Measurements from ENCODE around the gene CCDC47.
"Not testable (repeated sequence)": the region's sequence is repeated elsewhere in the genome, so short reads cannot be mapped to it uniquely, and the experiment has no call there.

Gene CCDC47

GRCh38 chr17:63773272-63774140 is at the start of gene CCDC47:
Gene CCDC47, minus strand, starts transcription at chr17:63773597. Its CDS starts 7,422 bp downstream, at chr17:63766175.
- DNase-seq (ENCODE audit: low read depth in 2 of 2), result peak; percentile 97 to 98

GRCh38 chr17:63822537-63822936 is 49.1 kb upstream of the CCDC47 start:
- DNase-seq (ENCODE audit: low read depth in 2 of 2), result no peak

- no peak for DNase-seq (ENCODE audit: low read depth in 2 of 2)
Observed at GRCh38 chr17:63821804-63822203, 48.4 kb upstream of the CCDC47 start.

- no peak for DNase-seq (ENCODE audit: low read depth in 2 of 2)
Observed at GRCh38 chr17:63820963-63821561, 47.7 kb upstream of the CCDC47 start.

- DNase-seq (ENCODE audit: low read depth in 2 of 2), result no peak
Observed at GRCh38 chr17:63819585-63820537, 46.5 kb upstream of the CCDC47 start.

- DNase-seq (ENCODE audit: low read depth in 2 of 2), result no peak
Observed at GRCh38 chr17:63819131-63819530, 45.7 kb upstream of the CCDC47 start.

GRCh38 chr17:63817736-63818385 is 44.5 kb upstream of the CCDC47 start:
- DNase-seq (ENCODE audit: low read depth in 2 of 2), result no peak

- DNase-seq (ENCODE audit: low read depth in 2 of 2), result no peak
Observed at GRCh38 chr17:63816669-63817068, 43.3 kb upstream of the CCDC47 start.

- DNase-seq (ENCODE audit: low read depth in 2 of 2), result no peak
Observed at GRCh38 chr17:63816123-63816522, 42.7 kb upstream of the CCDC47 start.

GRCh38 chr17:63809970-63810369 is 36.6 kb upstream of the CCDC47 start:
- DNase-seq (ENCODE audit: low read depth in 2 of 2), result no peak

GRCh38 chr17:63805591-63805990 is 32.2 kb upstream of the CCDC47 start:
- no peak for DNase-seq (ENCODE audit: low read depth in 2 of 2)

GRCh38 chr17:63804328-63804727 is 30.9 kb upstream of the CCDC47 start:
- no peak for DNase-seq (ENCODE audit: low read depth in 2 of 2)

GRCh38 chr17:63800783-63801182 is 27.4 kb upstream of the CCDC47 start:
- DNase-seq (ENCODE audit: low read depth in 2 of 2), result no peak

- no peak for DNase-seq (ENCODE audit: low read depth in 2 of 2)
Observed at GRCh38 chr17:63798572-63799106, 25.2 kb upstream of the CCDC47 start.

GRCh38 chr17:63796375-63796774 is 23.0 kb upstream of the CCDC47 start:
- DNase-seq (ENCODE audit: low read depth in 2 of 2), result not testable (repeated sequence)

GRCh38 chr17:63792055-63792729 is 18.8 kb upstream of the CCDC47 start:
- no peak for DNase-seq (ENCODE audit: low read depth in 2 of 2)

GRCh38 chr17:63790057-63790456 is 16.7 kb upstream of the CCDC47 start:
- no peak for DNase-seq (ENCODE audit: low read depth in 2 of 2)

GRCh38 chr17:63786971-63787711 is 13.7 kb upstream of the CCDC47 start:
- no peak for DNase-seq (ENCODE audit: low read depth in 2 of 2)

GRCh38 chr17:63786117-63786516 is 12.7 kb upstream of the CCDC47 start:
- no peak for DNase-seq (ENCODE audit: low read depth in 2 of 2)

GRCh38 chr17:63785556-63785955 is 12.2 kb upstream of the CCDC47 start:
- DNase-seq (ENCODE audit: low read depth in 2 of 2), result no peak

Data from stimulated activated CD8-positive, alpha-beta memory T cell treated with anti-CD3 and anti-CD28 coated beads, Interleukin-15, amount 100 ng/mL, for 4 hours (primary cell).